LNCAP (cell line): Measurements from ENCODE around the gene KRT16.

Experiments used
- CTCF ChIP-seq: fragments of 450-650 bp; IDR thresholded peaks from 2 replicates; pipeline ENCODE4 v1.5.1; 2017; ENCODE audit warnings: mild to moderate bottlenecking

The KRT16 gene

GRCh38 chr17:41632482-41633105, 20.0 kb upstream of the KRT16 start:
- TF ChIP-seq CTCF = no peak

DNA sequence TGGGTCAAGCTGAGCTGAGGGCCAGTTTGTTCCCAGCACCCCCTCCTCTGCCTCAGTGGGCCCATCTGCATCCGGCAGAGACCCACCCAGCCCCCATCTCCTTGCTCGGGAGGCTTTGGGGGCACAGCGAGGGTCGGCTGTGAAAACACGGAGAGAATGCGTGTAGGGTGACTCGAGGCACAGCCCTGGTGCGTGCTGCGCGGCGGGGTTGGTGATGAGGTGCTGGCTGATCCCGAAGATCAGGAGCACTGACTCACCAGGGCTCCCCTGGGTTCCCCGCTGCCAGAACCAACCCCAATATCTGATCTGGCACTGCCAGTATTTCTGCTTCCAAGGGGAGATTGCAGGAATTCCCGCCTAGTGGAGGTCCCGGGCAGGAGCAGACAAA, 19.3 kb upstream of the KRT16 start:
- TF ChIP-seq CTCF = no peak

GRCh38 chr17:41631025-41631897, 18.7 kb upstream of the KRT16 start:
- no peak for TF ChIP-seq CTCF

DNA sequence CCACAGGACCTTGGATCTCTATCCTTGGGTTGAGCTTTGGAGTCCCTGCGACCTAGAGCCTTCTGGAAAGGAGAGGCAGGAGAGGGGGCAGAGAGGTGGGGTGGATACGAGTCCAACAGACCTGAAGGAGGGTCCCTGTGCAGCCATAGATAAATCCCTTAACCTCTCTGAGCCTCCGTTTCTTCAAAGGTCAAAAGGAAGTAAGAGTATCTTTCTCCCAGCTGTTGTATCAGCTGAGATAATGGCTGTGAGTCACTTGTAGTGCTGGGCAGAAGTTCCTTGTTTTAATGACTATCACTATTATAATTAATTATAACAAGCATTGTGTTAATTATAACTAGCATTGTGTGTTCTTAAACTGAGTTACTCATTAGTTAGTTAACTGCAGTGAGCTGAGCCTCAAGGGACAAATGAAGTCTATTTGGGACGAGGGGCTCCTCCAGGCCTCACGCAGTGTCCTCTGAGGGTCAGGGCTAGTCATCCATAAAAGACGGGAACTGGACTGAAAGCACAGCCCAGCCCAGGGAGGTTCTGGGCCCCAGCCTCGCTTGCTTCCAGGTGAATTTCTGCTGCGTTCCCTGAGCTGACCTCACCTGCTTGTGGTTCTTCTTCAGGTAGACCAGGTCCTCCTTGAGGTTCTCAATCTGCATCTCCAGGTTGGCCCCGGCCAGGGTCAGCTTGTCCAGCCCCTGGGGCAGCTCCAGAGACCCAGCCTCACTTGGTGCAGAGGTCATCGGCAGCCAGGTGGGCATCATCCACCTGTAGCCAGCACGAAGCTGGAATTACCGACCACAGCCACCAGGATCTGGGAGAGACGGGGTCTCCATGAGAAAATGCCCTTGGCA, 17.5 kb upstream of the KRT16 start:
- no peak for TF ChIP-seq CTCF

DNA sequence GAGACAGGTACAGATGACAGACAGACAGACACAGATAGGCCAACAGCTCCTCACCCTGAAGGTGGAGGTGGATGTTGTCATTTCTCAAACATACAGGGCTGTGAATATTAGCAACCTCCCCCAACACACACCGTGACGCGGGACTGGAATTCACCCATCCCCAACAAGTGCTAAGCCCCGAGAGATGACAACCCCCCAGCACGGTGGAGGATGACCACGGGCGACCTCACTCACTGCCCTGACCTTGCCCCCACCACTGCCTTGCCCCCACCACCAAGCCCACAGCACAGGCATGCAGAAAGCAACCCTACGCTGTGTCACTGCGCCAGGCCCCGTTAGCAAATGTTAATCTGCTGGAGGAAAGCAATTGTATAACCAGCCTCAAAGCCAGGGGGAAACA, 16.7 kb upstream of the KRT16 start:
- no peak for TF ChIP-seq CTCF

- no peak for TF ChIP-seq CTCF
Observed at GRCh38 chr17:41627316-41628072, 14.9 kb upstream of the KRT16 start.

GRCh38 chr17:41625602-41626001, 13.0 kb upstream of the KRT16 start:
- TF ChIP-seq CTCF = no peak
